HG03342 (cell line): ENCODE measurements around the gene EMC8.

Source experiments
- ATAC-seq: cut with Tn5 transposase; IDR thresholded peaks from one replicate; pipeline ENCODE4 v1.9.1; 2021; ENCODE audit warnings: mild to moderate bottlenecking, moderate library complexity; ENCODE audit not compliant: unreplicated experiment

Gene EMC8

DNA sequence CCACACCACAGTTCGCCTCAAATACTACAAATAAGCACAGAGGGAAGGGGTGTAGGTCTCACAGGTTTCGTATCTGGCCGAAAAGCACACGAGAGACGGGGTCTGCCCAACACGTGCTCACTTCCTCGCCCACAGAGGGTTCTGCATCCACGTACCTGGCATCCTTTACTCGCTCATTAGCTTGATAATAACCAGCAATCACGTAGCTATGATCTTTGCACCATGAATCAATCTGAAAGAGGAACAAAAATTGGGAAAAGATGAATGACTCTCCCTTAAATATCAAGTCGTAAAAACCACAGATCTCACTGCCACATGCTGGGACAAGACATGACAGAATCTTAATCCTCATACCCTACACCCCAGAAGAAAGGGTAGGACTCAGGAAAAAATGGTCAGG is 10.5 kb downstream of the EMC8 start:
- no peak for ATAC-seq

DNA sequence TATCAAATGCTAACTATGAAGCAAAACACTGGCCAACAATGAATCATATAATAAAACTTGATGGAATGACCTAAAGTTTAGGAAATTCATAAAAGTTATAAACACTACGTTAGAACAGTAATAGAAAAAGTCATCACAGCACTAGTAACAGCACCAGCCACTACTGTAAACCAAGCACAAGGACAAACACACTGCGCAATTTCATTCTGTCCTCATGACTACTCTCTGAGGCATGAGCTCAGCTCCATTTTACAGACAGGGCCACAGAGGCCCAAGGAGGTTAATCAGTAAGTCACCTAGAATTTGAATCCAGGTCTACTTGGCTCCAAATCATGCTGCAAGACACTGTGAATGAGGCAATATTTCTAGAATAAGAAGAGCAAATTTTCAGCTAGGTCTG is 13.4 kb downstream of the EMC8 start:
- ATAC-seq: no peak

DNA sequence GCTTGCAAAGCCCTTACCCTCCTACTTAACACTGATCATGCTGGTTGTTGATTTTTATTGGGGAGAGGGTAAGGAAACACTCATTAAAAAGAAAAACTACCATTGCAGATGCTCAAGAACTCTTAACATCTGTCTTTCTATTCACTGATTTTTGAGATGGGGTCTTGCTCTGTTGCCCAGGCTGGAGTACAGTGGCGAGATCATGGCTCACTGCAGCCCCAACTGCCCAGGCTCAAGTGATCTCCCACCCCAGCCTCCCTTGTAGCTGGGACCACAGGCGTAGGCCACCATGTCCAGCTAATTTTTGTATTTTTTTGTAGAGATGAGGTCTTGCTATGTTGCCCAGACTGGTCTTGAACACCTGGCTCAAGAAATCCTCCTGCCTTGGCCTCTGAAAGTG is 14.5 kb downstream of the EMC8 start:
- ATAC-seq: no peak

DNA sequence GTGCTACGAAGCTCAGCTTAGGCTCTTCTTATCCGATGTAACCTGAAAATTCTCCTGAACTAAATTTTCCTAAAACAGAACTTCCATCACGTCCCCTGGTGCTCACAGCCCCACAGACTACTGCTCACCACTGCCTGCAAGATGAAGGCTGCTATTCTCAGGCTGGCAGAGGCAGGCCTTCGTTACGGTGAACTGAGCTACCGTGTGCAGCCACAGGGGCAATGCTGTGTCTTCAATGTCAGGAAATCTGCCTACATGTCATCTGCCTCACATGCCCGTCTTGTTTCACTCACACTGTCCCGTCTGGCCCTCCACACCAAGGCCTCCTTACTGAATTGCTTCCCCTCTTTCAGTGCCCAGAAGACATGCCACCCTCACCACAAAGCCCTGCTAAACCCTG is 15.9 kb downstream of the EMC8 start:
- ATAC-seq: no peak

DNA sequence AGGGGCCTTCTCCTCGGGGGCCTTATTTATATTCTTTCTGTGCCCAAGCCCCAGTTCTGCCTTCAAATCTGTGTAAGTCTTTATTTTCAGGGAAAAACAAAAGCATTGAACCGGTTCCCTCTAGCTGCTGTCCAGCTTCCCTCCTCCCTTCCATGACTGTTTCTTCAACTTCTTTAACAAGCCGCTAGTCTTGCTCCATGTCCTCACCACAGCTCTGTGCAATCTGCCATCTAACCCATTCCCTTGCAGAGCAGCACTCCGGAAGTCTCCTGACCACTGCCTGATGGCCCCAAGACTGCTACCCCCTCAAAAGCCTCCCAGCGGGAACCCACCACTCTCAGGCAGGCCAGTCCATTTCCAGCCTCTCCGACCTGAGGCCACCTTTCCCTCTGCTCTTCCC is 16.9 kb downstream of the EMC8 start:
- ATAC-seq: no peak

DNA sequence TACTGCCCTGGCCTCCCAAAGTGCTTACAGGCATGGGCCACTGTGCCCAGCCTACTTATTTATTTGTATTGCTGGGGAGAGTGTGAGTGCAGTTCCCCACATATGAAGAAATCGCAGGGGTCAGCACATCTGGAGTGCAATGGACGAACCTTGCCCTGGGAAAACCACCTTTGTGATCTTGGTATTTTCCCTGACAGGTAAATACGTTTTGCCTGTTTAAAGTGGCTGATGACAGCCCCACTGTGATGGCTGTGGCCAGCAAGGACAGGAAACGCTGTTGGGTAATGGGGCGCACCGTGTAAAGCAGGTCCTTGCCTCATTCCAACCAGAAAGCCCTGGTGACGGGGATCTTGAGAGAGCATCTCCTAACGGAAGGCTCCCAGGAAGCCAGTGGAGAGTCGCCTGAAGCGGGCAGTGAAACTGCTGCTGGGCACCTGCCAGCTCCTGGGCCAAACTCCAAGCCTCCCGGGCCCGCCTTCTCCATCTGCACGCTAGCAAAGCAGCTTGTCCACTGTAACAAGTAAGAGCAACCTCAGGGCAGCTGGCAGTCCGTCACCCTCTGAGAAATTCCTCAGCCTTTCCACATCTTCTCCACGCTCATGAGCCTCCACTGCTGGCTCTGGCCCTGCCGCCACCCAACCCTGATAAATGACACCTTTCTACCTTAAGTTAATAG is 17.5 kb downstream of the EMC8 start:
- no peak for ATAC-seq

DNA sequence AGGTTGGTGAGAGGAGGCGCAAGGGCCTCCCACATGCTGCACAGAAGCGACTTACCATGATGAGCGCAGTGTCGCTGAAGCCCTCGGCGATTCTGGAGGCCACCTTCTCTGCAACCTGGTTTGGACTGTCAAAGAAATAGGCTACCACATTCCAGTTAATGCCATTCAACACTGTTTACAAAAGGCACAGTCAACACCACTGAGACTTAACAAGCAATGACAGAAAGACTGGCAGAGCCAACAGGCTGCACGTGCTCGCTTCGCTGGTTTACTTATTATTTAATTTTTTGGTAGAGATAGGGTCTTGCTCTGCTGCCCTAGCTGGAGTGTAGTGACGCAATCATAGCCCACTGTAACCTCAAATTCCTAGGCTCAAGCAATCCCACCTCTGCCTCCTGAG is 18.2 kb downstream of the EMC8 start:
- no peak for ATAC-seq

- no peak for ATAC-seq
Measured at GRCh38 chr16:85780281-85780680, 19.1 kb downstream of the EMC8 start.

GRCh38 chr16:85778873-85779272 is 20.5 kb downstream of the EMC8 start:
- no peak for ATAC-seq

- no peak for ATAC-seq
Measured at GRCh38 chr16:85777583-85778310, 21.6 kb downstream of the EMC8 start.

- no peak for ATAC-seq
Measured at GRCh38 chr16:85774811-85775210, 24.5 kb downstream of the EMC8 start.

DNA sequence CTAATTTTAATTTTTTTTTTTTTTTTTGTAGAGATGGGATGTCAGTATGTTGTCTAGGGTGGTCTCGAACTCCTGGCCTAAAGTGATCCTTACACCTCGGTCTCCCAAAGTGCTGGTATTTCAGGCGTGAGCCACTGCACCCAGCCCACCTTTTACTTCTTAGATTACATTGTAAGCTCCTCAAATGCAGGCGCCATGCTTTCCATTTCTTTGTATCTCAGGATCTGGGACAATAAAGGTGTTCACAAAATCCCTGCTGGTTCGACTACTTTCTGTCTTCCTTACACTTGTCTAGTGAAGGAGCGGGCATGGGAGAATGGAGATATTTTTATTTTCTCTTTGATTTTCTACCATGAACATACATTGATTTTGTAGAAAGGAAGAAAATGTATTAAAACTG is 25.2 kb downstream of the EMC8 start:
- ATAC-seq: no peak

DNA sequence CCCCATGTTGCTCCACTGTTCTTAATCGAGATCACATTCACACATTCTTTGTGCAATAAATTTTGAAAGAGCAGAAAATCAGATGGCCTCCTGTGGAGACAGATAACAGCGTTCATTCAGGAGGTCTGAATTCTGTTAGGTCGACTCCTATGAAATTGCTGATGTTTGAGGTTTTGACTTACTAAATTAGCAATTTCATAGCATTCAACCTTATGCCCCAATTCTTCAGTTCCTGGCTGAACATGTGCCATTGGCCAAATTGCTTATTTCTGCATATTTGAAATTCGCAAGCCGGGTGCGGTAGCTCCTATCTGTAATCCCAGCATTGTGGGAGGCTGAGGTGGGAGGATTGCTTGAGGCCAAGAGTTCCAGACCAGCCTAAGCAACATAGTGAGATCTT is 26.3 kb downstream of the EMC8 start:
- ATAC-seq: no peak

- ATAC-seq: no peak
Measured at GRCh38 chr16:85770741-85771140, 28.6 kb downstream of the EMC8 start.

DNA sequence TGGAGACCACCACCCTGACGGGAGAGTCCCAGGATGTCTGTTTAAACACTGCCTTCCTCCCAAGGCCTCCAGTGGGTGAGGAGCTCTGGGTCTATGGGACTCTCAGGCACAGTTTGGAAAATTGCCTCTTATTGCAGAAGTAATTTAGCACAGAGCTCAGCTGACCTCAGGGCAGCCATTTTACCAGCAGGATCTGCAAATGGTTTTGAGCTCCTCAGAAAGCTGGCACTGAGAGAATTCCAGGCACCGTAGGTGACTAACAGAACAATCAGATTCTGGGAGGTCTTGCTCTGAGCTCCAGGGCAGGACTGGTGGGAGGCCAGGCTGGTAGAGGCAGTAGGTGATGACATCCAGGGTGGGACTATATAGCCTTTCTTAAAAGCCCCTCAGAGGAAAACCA is 31.1 kb downstream of the EMC8 start:
- ATAC-seq: no peak

- ATAC-seq: no peak
Measured at GRCh38 chr16:85767531-85767930, 31.8 kb downstream of the EMC8 start.

GRCh38 chr16:85765767-85766166 is 33.6 kb downstream of the EMC8 start:
- no peak for ATAC-seq

- no peak for ATAC-seq
Measured at GRCh38 chr16:85765211-85765610, 34.1 kb downstream of the EMC8 start.

DNA sequence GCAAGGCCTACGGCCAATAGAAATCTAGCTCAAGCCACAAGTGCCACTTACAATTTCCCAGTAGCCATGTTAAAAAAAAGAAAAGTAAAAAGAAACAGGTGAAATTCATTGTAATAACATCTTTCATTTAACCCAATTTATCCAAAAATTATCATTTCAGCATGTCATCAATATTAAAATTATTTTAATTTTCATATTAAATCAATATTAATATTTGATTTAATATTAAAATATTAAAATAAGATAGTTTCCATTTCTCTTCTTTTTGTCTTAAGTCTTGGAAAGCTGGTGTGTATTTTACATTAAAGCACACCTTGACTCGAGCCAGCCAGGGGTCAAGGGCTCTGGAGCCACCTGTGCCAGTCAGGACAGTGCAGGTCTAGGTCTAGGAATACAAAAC is 35.7 kb downstream of the EMC8 start:
- no peak for ATAC-seq

GRCh38 chr16:85762970-85763369 is 36.4 kb downstream of the EMC8 start:
- ATAC-seq: no peak

- no peak for ATAC-seq
Measured at GRCh38 chr16:85761861-85762260, 37.5 kb downstream of the EMC8 start.

GRCh38 chr16:85759631-85760419 is 39.5 kb downstream of the EMC8 start:
- no peak for ATAC-seq
